GM18505 (cell line): ENCODE results near the gene CDK5RAP1.
"Not testable (repeated sequence)": the region's sequence is repeated elsewhere in the genome, so short reads cannot be mapped to it uniquely, and the experiment has no call there.

Experiments used
- ATAC-seq: cut with Tn5 transposase; IDR thresholded peaks from one replicate; pipeline ENCODE4 v1.9.1; 2021; ENCODE audit not compliant: unreplicated experiment
- POLR2A ChIP-seq: IDR thresholded peaks from 4 replicates; pipeline ENCODE4 v1.6.1; 2011; ENCODE audit warnings: borderline replicate concordance; ENCODE audit not compliant: insufficient read depth, insufficient read length; ENCODE audit errors: extremely low read depth

CDK5RAP1 gene, protein sequence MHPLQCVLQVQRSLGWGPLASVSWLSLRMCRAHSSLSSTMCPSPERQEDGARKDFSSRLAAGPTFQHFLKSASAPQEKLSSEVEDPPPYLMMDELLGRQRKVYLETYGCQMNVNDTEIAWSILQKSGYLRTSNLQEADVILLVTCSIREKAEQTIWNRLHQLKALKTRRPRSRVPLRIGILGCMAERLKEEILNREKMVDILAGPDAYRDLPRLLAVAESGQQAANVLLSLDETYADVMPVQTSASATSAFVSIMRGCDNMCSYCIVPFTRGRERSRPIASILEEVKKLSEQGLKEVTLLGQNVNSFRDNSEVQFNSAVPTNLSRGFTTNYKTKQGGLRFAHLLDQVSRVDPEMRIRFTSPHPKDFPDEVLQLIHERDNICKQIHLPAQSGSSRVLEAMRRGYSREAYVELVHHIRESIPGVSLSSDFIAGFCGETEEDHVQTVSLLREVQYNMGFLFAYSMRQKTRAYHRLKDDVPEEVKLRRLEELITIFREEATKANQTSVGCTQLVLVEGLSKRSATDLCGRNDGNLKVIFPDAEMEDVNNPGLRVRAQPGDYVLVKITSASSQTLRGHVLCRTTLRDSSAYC

DNA sequence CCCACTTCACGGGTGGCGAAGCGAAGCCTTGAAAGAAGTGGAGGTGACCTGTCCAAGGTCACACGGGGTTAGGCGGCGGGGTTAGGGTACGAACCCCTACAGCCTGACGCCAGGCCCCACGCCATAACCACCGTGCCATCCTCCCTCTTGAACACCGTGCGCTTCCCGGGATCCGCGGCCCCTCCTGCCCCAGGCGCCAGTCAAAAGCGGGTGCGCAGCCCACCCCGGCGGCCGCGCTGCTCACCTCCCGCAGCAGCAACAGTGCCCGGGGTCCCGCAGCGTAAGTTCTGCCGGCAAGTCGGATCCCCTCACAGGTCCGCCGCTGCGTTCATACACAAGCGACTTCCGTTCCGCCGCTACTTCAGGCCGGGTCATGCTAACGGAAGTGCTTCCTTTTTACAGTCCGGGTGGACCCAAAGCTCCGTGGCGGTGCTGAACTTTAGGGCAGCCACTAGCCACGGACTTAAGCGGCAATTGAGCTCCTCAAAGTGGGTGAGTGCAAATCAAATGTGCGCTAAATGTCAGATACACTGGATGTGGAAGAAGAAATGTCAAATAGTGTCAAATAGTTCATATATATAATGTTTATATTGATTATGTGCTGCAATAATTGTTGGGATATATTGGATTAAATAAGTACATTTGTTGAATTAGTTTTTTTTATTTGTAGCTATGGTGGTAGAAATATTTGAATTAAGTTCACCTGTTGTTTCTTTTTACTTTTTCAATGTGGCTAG is at the start of gene CDK5RAP1:
TSS of gene CDK5RAP1 (minus strand) at position 336 of the 737 bp plus-strand sequence. CDS start 4,455 bp downstream, outside the sequence.
- TF ChIP-seq POLR2A: peak; percentile 87
- peak; percentile 75 for ATAC-seq

DNA sequence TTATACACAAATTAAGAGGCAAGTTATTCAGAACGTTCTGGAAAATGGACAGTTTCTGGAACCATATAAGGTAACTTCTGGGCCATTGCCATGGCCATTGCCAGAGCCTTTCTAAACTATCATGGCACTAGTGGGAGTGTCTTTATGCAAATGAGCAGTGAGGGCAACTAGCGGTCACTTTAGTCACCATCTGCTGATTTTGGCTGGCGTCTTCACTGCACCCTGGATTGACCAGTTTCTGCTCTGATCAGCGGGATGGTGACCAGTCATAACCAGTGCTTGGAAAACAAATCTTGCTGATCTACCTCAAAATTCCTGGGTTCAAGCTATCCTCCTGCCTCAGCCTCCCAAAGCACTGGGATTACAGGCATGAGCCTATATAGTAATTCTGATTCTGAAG is 49.5 kb upstream of the CDK5RAP1 start:
- no peak for TF ChIP-seq POLR2A
- ATAC-seq: no peak

DNA sequence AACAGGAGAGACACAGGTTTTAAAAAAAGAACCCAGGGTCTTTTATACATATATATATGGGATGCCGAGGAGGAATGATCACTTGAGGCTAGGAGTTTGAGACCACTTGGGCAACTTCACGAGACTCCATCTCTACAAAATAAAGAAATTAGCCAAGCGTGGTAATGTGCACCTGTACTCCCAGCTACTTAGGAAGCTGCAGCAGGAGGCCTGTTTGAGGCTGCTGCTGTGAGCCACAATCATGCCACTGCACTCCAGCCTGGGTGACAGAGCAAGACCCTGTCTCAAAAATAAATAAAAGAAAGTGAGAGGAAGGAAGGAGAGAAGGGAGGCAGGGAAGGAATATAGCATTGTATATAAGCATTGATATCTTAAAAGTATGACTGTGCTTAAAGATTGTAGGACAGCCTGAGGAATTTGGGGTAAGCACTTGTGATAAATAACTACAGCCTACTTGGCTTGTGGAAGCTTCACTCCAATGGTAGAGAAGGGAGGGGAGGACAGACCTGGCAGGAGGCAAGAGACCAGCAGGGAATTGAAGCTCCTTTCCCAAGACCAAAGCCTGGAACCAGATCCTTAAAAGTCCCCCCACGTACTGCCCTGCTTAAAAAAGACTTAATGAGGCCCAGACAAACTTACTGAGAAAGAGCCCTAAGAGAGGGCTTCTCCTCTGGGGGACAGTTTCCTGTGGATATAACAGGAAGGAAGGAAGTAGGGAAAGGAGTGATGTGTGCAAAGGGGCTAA is 44.7 kb upstream of the CDK5RAP1 start:
- no peak for ATAC-seq
- no peak for TF ChIP-seq POLR2A

DNA sequence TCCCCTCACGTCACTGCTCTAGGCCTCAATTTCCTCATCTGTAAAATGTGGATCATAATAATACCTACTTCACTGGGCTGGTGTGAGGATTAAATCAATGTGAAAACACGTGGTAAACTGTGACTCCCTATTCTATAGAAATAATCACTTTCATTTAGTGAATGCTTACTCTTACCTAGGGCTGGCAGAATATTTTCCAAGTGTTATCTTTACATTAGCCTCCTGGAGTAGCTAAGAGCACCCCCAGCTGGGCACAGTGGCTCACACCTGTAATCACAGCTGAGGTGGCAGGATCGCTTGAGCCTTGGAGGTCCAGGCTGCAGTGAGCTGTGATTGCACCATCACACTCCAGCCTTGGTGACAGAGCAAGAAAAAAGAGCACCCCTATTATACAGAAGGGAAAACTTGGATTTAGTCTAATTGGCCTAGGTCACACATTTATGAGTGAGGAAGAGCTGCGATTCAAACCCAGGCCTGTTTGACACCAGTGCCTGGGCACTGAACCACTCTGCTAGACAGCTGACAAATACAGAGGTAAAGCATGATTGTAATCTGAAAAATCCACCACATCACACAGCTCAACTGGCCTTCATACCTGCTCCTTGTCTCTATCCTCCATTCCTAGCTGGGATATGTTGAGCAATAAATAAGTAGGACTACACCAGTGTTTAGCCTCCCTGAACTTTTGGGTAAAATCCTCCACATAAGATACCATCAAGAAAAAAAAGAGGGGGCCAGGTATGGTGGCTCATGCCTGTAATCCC is 43.7 kb upstream of the CDK5RAP1 start:
- no peak for TF ChIP-seq POLR2A
- ATAC-seq: no peak

DNA sequence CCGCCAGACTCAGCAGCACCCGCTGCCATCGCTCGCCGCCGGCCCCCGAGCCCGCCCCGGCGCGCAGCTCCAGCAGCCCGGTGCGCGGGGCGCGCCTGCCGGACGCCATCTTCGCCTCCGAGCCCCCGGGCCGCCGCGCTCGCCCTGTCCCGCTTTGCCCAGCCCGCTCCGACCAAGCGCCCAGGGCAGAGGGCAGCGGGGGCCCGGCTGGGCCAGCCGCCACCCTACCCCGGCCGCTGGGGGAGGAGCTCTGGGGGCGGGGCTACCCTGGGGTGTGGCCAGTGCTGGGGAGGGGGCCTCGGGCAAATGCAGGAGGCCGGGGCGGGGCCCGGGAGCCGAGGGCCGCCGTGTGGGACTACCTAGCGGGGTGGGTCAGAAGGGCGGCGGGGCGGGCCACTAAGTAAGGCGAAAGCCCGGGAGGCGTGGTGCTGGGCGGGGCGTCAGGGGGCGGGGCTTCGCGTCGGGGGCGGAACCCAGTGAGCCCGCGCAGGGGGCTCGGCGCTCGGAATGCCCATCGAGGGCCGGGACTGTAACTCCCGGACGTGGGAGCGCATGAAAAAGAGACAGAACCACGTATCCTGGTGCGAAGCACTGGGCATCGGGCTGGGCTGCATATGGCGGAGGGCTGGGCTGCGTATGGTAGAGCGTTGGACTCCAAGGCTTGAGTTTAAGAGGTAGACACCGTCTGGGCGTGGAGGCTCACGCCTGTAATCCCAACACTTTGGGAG is 42.4 kb upstream of the CDK5RAP1 start, which contains the start of gene SNTA1:
TSS of gene SNTA1 (minus strand) at position 252 of the 728 bp plus-strand sequence. CDS start at position 109, 143 bp downstream.
- ATAC-seq: peak; percentile 76
- no peak for TF ChIP-seq POLR2A

DNA sequence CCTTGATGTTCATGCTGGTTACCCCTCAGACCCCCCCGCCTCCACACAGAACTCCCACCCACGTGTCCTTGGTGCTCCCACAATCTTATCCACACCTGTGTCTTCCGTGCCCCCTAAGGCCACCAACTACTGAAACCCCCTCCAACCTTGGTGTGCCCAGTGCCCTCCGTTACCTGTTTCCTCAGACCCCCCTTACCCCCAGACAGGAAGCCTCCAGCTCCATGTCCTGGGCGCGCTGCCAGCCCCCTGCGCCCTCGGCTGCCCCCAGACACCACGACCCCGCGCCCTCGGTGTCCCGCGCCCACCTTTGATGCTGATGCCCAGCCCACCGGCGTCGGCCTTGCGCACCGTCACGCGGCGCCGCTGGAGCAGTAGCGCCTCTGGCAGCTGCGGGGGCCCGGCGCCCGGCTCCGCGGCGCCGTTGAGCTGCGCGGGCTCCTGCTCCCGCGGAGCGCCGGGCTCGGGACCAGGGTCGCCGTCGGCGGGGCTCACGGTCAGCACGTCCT is 41.7 kb upstream of the CDK5RAP1 start:
- TF ChIP-seq POLR2A: no peak
- peak; percentile 25 for ATAC-seq

DNA sequence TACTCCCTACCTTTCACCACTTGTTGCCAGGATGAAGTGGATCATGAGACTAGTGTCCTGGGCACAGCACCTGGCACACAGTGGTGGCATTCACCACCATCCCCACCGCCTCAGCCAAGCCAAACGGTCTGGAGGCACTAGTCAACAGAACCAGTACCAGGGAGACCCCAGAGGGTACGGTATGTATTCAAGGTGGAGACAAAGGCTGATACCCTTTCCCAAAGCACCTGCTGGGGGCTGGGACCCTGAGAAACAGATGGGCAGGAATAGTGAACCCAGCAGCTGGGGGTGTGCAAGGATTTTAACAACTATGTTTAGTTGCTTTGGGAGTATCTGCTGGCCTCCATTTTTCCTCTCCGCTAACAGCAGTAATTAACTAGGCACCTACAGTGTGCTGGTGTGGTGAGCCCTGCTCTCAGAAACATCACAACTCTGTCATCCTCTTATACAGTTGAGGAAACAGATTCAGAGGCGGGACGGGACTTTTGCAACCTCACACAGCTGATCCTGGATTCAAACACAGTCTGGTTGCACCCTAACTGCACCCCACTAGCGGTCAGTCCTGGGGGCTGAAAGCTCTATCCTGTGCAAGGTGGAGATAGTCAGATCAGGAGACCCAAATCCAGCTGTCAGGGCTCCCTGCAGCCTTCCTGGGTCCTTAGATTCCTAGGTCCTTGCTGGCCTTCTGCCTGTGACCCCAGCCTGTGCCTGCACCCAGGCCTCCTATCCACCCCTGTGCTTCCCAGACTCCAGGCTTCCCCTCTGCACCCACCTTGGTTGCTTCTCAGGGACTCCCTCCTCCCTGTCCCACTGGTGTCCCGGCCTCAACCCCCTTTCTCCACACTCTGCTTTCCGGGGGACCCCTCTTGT is 41.1 kb upstream of the CDK5RAP1 start:
- TF ChIP-seq POLR2A: no peak
- no peak for ATAC-seq

DNA sequence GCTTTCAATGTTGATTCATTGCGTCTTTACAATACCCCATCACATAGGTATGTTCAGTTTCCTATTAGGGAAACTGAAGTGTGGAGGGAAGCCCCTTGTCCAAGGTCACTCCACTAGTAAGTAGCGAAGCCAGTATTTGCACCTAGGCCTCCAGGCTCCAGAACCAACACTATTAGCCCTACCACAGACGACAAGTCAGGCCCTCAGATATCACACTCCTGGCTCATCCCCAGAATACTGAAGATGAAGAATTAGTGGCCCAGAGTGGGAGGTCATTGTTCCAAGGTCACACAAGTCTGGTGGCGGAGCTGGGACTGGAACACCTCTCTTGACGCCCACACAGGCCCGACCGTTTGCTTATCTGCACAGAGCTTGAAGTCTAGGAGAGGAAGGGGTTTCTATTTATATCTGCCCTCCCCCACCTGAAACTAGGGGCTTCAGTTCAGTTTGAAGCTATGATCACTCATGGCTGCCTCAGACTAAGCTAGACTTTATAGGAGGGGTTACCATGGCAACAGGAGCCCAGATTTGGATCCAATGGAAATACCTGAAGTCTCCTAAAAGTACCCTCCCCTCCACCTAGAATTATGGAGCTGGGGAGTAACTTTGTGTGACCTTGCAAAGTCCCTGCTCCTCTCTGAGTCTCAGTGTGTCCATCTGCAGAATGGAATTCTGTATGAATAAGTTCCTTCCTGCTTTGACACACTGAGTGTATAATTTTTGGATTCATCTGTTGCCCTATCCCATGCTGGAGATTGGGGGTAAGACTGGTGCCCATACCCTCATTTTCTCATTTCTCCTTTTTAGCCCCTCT is 40.0 kb upstream of the CDK5RAP1 start:
- TF ChIP-seq POLR2A: no peak
- no peak for ATAC-seq

DNA sequence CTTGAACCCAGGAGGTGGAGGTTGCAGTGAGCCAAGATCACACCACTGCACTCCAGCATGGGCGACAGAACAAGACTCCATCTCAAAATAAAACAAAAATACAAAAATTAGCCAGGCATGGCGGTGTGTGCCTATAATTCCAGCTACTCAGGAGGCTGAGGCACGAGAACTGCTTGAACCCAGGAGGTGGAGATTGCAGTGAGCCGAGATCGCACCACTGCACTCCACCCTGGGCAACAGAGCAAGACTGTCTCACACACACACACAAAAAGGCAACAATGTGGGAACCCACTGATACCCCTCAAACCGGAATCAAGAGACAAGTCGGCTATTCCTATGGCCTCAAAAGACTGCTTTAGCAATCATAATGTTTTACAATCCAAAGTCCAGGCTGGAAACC is 39.2 kb upstream of the CDK5RAP1 start:
- ATAC-seq: not testable (repeated sequence)

DNA sequence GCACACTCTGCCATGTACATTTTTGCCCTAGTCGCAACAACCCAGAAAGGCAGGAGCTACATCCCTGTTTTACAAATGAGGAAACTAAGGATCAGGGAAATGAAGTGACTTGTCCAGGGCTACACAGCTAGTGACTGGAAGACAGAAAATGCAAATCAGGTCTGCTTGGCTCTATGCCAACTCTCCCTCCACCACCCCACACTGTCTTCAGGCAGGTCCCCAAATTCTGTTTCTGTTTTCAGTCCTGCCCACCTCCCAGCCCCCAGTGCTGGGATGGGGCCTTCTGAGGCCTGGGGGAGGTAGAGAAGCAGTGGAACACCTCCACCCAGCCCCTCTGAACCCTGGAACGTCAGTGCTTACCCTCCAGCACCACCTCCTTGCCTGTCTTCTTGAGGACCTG is 37.2 kb upstream of the CDK5RAP1 start:
- TF ChIP-seq POLR2A: no peak
- no peak for ATAC-seq
